ENCODE results near the gene LSP1.

- no peak for TF ChIP-seq CREB1 (IDR thresholded peaks at IDR 0.05; ENCODE audit: low read depth)
- TF ChIP-seq CEBPB (IDR thresholded peaks at IDR 0.05): no peak
- no peak for TF ChIP-seq YY1 (IDR thresholded peaks at IDR 0.05; ENCODE audit: low read depth)
- no peak for TF ChIP-seq NFIC (IDR thresholded peaks at IDR 0.05)
- TF ChIP-seq EP300 (IDR thresholded peaks at IDR 0.05; ENCODE audit: borderline replicate concordance): no peak
- no peak for TF ChIP-seq TAF1 (IDR thresholded peaks at IDR 0.05; ENCODE audit: low read depth)
- no peak for TF ChIP-seq MAX (IDR thresholded peaks at IDR 0.05)
These were observed 27.2 kb downstream of the LSP1 start for GRCh38 chr11:1879941-1880720.

Measured in Ishikawa (cell line).